SKM-1 treated with dmso at 0.1 percent for 144 hours (cell line): Measurements from ENCODE around the gene CD28.
"Not testable (repeated sequence)": the region's sequence is repeated elsewhere in the genome, so short reads cannot be mapped to it uniquely, and the experiment has no call there.

Experiments used
- DNase-seq: peaks from one replicate; lab custom pipeline; 2025; ENCODE audit not compliant: unreplicated experiment; lab: John Stamatoyannopoulos, UW

The CD28 gene

GRCh38 chr2:203685789-203686420, 20.5 kb upstream of the CD28 start:
- no peak for DNase-seq

GRCh38 chr2:203687165-203687564, 19.3 kb upstream of the CD28 start:
- DNase-seq, result no peak

DNA sequence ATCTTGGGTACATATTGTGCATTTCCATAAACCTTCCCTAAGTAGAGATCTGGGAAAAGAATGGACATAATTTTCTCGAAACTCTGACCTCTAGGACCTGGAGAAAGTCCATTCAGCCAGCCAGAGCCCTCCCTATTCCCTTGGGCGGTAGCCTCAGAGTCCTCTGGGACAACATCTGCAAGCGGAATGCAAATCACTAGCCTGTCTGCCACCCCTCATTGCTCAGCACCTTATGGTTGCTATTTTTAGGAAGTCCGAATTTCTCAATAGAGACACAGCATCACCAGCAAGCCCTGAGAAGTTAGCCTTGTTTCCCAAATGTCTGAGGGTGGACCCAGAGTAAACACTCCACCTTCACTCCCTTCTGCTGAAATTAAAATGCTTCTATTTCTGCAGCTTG, 17.6 kb upstream of the CD28 start:
- peak; percentile 49 for DNase-seq

DNA sequence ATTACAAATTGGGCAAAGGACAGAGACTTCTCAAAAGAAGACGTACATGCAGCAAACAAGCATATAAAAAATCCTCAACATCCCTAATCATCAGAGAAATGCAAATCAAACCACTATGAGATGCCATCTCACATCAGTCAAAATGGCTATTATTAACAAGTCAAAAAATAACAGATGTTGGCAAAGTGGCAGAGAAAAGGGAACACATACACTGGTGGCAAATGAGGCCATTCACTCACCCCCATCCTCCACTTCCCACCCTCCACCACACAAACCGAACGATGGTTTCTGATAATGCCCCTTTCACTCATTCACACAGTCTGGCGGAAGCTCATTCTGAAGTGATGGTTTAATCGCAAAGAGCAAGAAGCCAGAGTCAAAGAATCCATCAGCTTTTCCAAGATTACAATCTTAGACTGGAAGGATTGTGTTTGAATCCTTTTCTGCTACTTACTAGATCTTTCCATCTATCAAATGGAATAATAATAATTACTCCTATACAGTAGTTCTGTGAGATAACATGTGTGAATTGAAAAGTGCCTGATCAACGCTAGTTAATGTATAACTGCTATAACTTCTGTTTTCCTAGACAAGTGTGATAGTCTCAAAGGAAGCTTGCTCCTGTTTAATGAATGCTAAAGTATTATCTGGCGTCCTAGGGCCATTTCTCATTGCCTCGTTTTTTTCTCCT, 16.9 kb upstream of the CD28 start:
- DNase-seq, result no peak

- DNase-seq, result no peak
Measured at GRCh38 chr2:203690117-203690431, 16.4 kb upstream of the CD28 start.

DNA sequence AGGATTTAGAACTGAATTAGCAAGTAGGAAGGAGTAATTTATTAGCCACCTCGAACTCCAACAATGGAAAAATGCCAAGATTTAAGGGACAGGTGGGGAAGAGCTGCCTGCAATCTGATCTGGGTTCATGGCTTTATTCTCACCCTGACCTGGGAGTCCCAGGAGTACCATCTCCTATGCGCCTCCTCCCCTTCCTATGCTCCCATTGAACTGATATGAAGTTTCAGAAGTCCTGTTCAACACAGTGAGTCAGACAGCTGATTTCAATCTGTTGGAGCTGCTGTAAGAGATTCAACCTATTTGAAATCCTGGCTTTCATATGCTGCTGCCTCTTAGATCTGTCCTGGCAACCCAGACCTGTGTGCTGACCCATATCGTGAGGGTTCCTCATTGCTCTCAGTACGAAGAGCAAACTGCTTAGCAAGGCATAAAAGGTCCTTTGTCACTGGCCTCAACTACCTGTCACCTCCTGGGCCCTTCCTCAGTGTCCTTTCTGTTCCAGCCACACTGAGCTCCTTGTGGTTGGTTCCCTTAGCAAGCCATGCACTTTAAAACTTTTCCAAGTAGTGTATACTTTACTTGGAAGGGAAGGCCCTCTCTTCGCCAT, 15.9 kb upstream of the CD28 start:
- DNase-seq, result no peak

DNA sequence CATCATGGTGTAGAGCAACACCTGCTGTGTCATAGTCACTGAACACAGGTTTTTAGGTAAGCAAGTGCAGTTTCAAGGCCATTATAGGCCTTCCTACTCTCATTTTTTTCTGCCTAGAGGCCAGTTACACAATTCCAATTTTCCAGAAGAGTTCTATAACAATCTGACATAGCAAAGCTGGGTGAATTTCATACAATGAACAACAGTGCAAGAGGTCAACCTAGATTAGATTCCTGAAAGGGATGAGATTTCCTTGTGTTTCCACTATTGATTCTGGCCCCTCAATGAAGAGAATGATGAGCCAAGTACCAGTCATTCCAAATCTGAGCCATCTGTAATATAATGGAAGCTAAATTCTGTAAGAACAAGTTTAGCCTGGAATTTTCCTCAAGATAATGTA, 15.3 kb upstream of the CD28 start:
- DNase-seq, result no peak

- DNase-seq, result no peak
Measured at GRCh38 chr2:203692031-203692710, 14.3 kb upstream of the CD28 start.

GRCh38 chr2:203693242-203693879, 13.1 kb upstream of the CD28 start:
- DNase-seq, result no peak

GRCh38 chr2:203694191-203694590, 12.2 kb upstream of the CD28 start:
- DNase-seq, result no peak

GRCh38 chr2:203697190-203697589, 9.2 kb upstream of the CD28 start:
- DNase-seq, result no peak

- not testable (repeated sequence) for DNase-seq
Measured at GRCh38 chr2:203697763-203698162, 8.7 kb upstream of the CD28 start.

DNA sequence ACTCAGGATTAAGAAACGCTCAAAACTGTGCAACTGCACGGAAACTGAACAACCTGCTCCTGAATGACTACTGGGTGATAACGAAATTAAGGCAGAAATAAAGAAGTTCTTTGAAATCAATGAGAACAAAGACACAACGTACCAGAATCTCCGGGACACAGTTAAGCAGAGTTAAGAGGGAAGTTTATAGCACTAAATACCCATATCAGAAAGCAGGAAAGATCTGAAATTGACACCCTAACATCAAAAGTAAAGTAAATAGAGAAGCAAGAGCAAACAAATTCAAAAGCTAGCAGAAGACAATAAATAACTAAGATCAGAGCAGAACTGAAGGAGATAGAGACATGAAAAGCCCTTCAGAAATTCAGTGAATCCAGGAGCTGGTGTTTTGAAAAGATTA, 8.0 kb upstream of the CD28 start:
- DNase-seq, result not testable (repeated sequence)

DNA sequence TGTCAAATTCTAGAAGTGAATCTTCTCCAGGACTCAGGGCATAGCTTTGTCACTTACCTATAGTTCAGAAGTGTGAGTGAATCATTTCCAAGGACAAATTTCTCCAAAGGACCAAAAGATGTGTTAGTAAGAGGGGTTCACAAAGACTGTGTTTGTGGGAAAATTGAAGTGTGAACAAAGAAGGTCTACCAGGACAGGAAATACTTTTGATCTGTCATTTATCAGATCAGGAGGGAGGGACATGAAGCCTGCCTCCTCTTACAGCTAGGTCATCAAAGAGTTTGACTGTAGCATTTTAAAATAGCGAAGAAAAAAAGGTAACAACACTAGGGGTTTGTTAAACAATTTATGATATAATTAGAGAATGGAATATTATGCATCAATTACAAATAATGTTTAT, 2.0 kb upstream of the CD28 start:
- no peak for DNase-seq

GRCh38 chr2:203705178-203705577, 1.3 kb upstream of the CD28 start:
- DNase-seq, result no peak

- no peak for DNase-seq
Measured at GRCh38 chr2:203707530-203707929, 1.1 kb downstream of the CD28 start.

DNA sequence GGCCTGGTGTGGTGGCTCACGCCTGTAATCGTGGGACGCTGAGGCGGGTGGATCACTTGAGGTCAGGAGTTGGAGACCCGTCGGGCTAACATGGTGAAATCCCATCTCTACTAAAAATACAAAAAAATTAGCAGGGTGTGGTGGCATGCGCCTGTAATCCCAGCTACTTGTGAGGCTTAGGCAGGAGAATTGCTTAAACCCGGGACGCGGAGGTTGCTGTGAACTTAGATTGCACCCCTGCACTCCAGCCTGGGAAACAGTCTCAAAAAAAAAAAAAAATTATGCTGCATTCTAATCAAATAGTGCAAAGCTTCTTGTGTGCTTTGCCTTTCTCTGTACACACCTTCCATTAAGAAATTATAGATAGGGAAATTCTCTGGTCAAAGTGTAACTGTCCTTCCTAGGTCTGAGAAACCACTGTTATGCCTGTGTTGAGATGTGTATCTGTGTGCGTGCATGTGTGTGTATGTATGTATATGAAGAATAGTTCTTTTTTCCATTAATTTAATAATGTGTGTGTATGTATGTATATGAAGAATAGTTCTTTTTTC, 2.5 kb downstream of the CD28 start:
- no peak for DNase-seq

GRCh38 chr2:203709416-203710040, 3.1 kb downstream of the CD28 start:
- no peak for DNase-seq

DNA sequence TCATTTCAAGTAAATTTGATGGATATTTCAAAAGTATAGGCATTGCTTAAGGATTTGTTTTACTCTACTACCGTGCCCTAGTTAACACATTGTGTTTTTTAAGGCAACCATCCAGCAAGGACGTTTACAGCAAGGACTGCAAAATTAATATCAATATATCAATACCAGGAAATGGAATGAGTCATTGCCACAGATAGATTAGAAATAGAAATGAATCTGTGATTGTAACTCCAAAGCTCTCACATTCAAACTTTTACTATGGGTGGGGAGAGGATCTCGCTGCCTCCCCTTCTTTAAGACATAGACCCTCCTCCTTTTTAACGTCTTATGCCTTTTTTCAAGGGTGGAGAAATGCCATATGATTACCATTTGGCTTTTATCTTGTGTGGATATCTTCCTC, 3.8 kb downstream of the CD28 start:
- no peak for DNase-seq

DNA sequence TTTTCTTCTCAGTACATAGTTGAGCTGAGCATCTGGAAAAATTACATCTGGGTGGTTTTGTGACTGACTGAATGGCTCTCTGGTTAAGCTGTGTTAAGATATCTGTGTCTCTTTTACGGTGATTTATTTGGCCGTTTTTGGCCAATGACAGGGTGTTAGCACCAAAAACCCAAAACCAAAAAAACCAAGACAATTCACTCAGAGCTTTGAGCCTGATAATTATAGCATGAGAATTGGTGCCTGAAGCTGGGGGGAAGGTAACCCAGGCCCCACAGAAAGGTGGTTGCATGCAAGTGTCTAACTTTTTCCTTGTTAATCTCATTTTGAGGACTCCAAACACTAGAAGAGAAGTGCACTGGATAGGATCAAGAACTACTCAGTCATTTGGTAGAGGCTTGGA, 4.5 kb downstream of the CD28 start:
- no peak for DNase-seq

- DNase-seq, result no peak
Measured at GRCh38 chr2:203711399-203711798, 5.0 kb downstream of the CD28 start.
